Cerebellar nuclear complex (tissue), 1 donor: ENCODE data around the gene GKN1.
A peak's percentile ranks its signal among the peaks of the same experiment; 100 is the strongest.

Source experiments
- DNase-seq, 2 experiments: peaks; one replicate each; lab custom pipeline; 2025; lab: John Stamatoyannopoulos, UW

GKN1 gene

GRCh38 chr2:69007603-69008002 lies 33.2 kb downstream of the GKN1 start:
- DNase-seq, result no peak

GRCh38 chr2:69010437-69011194 lies 36.2 kb downstream of the GKN1 start:
- DNase-seq, result no peak

- DNase-seq, result no peak
Measured at GRCh38 chr2:69011611-69012157, 37.2 kb downstream of the GKN1 start.

- DNase-seq, result peak in 1 of 2 experiments; percentile 6
Measured at GRCh38 chr2:69012310-69013141, 38.1 kb downstream of the GKN1 start.

GRCh38 chr2:69013142-69013839 lies 38.9 kb downstream of the GKN1 start, which contains the start of gene ANTXR1:
Gene ANTXR1 (plus strand): TSS chr2:69013179. CDS start chr2:69013500, 321 bp downstream.
- no peak for DNase-seq

GRCh38 chr2:69013840-69014821 lies 39.7 kb downstream of the GKN1 start:
- no peak for DNase-seq

GRCh38 chr2:69017080-69017479 lies 42.6 kb downstream of the GKN1 start:
- no peak for DNase-seq

- DNase-seq, result no peak
Measured at GRCh38 chr2:69017835-69018234, 43.4 kb downstream of the GKN1 start.

- DNase-seq, result no peak
Measured at GRCh38 chr2:69018678-69019095, 44.3 kb downstream of the GKN1 start.

- no peak for DNase-seq
Measured at GRCh38 chr2:69020496-69021426, 46.3 kb downstream of the GKN1 start.

GRCh38 chr2:69021727-69022126 lies 47.3 kb downstream of the GKN1 start:
- no peak for DNase-seq

GRCh38 chr2:69022548-69022947 lies 48.1 kb downstream of the GKN1 start:
- no peak for DNase-seq

- DNase-seq, result no peak
Measured at GRCh38 chr2:69023236-69023635, 48.8 kb downstream of the GKN1 start.

- no peak for DNase-seq
Measured at GRCh38 chr2:69026026-69026425, 51.6 kb downstream of the GKN1 start.

GRCh38 chr2:69026691-69027459 lies 52.4 kb downstream of the GKN1 start:
- DNase-seq, result no peak
